ENCODE measurements around the gene CNIH4. TPM values are rescaled to one million over a fixed set of nuclear protein-coding genes. Genes with fewer than 3 reads are reported as not detected.

Gene CNIH4
- total RNA-seq, 4 donors from 2014 or later: 22.4 to 32.4 (median 23.5) TPM

DNA sequence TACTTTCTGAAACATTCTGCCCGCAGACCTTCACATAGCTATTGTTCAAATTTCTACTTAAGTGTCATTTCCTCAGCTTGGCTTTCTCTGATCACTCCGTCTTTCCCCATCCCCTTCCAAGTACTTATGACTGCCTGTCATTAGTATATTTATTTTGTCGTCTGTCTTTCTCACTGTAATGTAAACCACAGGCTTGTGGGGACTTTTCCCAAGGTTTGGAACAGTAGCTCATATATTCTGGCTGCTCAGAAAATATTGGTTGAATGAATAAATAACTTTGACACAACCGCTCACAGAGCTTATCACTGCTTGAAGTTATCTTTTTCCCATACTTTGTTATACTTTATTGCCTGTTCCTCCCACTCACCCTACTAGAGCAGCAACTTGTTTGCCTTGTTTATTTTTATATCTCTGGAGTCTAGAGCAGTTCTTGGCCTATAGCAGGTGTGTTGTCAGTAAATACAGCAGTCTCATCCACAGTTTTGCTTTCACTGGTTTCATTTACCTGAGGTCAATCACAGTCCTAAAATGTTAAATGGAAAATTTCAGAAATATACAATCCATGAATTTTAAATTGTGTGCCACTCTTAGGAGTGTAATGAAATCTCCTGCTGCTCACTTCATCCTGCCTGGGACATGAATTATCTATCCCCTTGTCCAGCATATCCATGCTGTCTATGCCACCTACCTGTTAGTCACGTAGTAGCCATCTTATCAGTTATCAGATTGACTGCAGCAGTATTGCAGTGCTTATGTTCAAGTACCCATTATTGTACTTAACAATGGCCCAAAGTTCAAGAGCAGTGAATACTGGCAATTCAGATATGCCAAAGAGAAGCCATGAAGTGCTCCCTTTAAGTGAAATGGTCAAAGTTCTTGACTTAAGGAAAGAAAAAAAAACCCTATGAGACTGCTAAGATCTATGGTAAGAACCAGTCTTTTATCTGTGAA, 2.4 kb upstream of the CNIH4 start:
- Histone ChIP-seq H3K36me3 (no peaks in the 10 kb centered on the region), H3K27me3 (no peaks in the 10 kb centered on the region), H3K9me3 (no peaks in the 10 kb centered on the region), H3K4me3 (replicated peaks in 1 of 3) (no peak overlapping the region), H3K27ac (no peak overlapping the region), H3K4me1 (peaks cover 7 to 9% of the 10 kb centered on the region in 2 donors)
- intact Hi-C loops (cut with DNase I): loop anchor here (10.0 kb wide), 1 partner anchor 101 kb away; no protein-coding TSS in a partner anchor
- DNase-seq: no peak
- WGBS, 2 donors: 64 to 70% methylated on average over 5 of the region's 5 CpGs
- TF ChIP-seq, protein P1, sequence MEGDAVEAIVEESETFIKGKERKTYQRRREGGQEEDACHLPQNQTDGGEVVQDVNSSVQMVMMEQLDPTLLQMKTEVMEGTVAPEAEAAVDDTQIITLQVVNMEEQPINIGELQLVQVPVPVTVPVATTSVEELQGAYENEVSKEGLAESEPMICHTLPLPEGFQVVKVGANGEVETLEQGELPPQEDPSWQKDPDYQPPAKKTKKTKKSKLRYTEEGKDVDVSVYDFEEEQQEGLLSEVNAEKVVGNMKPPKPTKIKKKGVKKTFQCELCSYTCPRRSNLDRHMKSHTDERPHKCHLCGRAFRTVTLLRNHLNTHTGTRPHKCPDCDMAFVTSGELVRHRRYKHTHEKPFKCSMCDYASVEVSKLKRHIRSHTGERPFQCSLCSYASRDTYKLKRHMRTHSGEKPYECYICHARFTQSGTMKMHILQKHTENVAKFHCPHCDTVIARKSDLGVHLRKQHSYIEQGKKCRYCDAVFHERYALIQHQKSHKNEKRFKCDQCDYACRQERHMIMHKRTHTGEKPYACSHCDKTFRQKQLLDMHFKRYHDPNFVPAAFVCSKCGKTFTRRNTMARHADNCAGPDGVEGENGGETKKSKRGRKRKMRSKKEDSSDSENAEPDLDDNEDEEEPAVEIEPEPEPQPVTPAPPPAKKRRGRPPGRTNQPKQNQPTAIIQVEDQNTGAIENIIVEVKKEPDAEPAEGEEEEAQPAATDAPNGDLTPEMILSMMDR (IDR thresholded peaks at IDR 0.05): no peak
- TF ChIP-seq POLR2A (IDR thresholded peaks at IDR 0.05): no peak

DNA sequence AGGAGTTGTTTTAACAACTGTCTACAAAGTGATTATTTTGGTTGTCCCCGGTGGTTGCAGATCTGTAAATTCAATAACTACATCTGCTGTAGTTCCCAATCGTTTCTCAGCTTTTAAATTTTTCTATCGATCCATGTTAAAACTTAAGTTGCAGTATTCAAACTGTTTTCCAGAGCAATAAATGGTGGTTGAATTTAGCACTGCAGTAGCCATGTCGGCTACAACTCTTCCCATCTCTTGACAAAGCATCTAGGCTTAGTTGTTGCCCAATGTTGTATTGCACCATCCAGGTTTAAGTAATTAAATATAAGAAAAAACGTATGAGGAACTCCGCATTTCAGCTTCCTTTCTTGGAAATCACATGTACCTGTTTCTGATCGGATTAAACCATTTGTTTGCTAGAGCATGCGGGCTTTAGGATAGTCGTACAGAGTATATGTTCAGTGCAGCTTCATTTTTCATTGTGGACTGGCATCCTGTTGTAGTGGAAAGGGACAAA, 996 bp downstream of the CNIH4 start:
- TF ChIP-seq POLR2A (IDR thresholded peaks at IDR 0.05): no peak
- TF ChIP-seq, protein P1 (IDR thresholded peaks at IDR 0.05): no peak
- Histone ChIP-seq H3K27ac (peak overlapping the region in 2 of 3 donors; percentile 62 to 85), H3K9me3 (no peaks in the 10 kb centered on the region), H3K36me3 (no peaks in the 10 kb centered on the region), H3K27me3 (no peaks in the 10 kb centered on the region), H3K4me1 (peaks cover 7 to 9% of the 10 kb centered on the region in 2 donors), H3K4me3 (replicated peaks in 1 of 3) (peak overlapping the region in 2 of 3 donors; percentile 74 to 97)
- no peak for DNase-seq
- intact Hi-C loops (cut with DNase I): loop anchor here (10.0 kb wide), 1 partner anchor 97 kb away; no protein-coding TSS in a partner anchor
- 36 to 44% methylated on average over 9 of the region's 9 CpGs for WGBS, 2 donors

DNA sequence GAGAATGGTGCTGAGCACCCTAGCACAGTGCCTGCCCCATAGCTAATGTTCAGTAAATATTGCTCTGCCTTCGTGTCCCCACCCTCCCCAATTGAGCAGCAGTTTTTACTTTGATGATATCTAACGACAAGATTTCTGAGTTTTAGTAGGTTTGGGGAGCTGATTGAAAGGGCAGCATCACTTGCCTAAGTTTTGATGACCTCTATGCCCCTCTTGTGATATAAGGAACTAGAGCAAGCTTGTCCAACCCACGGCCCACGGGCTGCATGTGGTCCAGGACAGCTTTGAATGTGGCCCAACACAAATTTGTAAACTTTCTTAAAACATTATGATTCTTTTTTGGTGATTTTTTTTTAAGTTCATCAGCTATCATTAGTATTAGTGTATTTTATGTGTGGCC, 1.6 kb downstream of the CNIH4 start:
- Histone ChIP-seq H3K4me3 (replicated peaks in 1 of 3) (no peak overlapping the region), H3K27me3 (no peaks in the 10 kb centered on the region), H3K4me1 (peaks cover 7 to 9% of the 10 kb centered on the region in 2 donors), H3K9me3 (no peaks in the 10 kb centered on the region), H3K36me3 (no peaks in the 10 kb centered on the region), H3K27ac (no peak overlapping the region)
- TF ChIP-seq, protein P1 (IDR thresholded peaks at IDR 0.05): no peak
- no peak for TF ChIP-seq POLR2A (IDR thresholded peaks at IDR 0.05)
- no peak for DNase-seq
- WGBS, 2 donors: 79 to 87% methylated on average over 4 of the region's 4 CpGs
- intact Hi-C loops (cut with DNase I): loop anchor here (10.0 kb wide), 1 partner anchor 97 kb away; no protein-coding TSS in a partner anchor

DNA sequence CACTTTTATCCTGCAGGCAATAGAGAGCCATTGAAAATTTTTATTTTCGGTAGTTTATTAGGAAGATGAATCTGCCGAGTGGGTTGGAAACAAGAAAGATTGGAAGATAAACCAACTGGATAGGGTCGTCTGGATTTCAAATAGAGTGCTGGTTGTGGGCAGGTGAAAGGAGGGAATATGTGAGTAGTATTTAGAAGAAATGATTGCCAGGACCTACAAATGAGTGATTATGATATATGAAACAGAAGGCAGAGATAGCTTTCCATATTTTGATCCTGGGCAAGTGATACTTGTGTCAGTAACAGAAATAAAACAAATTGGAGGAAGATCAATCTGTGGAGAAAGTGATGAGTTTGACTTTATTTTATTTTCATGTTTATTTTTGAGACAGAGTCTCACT, 2.5 kb downstream of the CNIH4 start:
- Histone ChIP-seq H3K27ac (no peak overlapping the region), H3K4me1 (peaks cover 7 to 9% of the 10 kb centered on the region in 2 donors), H3K9me3 (no peaks in the 10 kb centered on the region), H3K4me3 (replicated peaks in 1 of 3) (no peak overlapping the region), H3K36me3 (no peaks in the 10 kb centered on the region), H3K27me3 (no peaks in the 10 kb centered on the region)
- 90 to 91% methylated on average over 3 of the region's 3 CpGs for WGBS, 2 donors
- no peak for TF ChIP-seq POLR2A (IDR thresholded peaks at IDR 0.05)
- TF ChIP-seq, protein P1 (IDR thresholded peaks at IDR 0.05): no peak
- intact Hi-C loops (cut with DNase I): loop anchor here (10.0 kb wide), 1 partner anchor 96 kb away; no protein-coding TSS in a partner anchor
- no peak for DNase-seq

DNA sequence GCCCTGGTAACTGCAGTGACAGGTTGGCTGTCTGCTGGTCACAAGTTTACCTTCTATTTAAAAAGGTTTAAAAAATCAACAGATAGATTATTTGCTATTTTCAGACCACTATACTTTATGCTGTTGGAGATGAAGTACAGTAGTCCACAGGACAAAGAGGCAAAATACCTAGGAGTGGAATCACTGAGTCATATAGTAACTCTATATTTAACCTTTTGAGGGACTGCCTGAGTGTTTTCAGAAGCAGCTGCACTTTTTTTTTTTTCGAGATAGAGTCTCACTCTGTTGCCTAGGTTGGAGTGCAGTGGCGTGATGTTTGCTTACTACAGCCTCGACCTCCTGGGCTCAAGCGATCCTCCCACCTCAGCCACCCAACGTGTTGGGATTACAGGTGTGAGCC, 11.7 kb downstream of the CNIH4 start:
- TF ChIP-seq, protein P1 (IDR thresholded peaks at IDR 0.05): no peak
- TF ChIP-seq POLR2A (IDR thresholded peaks at IDR 0.05): no peak
- WGBS, 2 donors: 91 to 93% methylated on average over 5 of the region's 5 CpGs
- H3K4me3 ChIP-seq (replicated peaks in 1 of 3): no peak overlapping the region
- no peaks in the 10 kb centered on the region for H3K9me3 ChIP-seq
- H3K4me1 ChIP-seq: no peaks in the 10 kb centered on the region
- H3K36me3 ChIP-seq: peaks cover 28 to 32% of the 10 kb centered on the region in 2 donors
- no peak for DNase-seq
- intact Hi-C loops (cut with DNase I): no loop called here
- H3K27me3 ChIP-seq: no peaks in the 10 kb centered on the region
- H3K27ac ChIP-seq: no peak overlapping the region

Measured in thyroid gland (tissue), 4 donors.